SK-N-SH treated with all-trans-retinoic acid at 6 μM for 48 hours (cell line): ENCODE results near the gene HACL1.

Experiments used
- ATAC-seq: fragments of 200-7000 bp; cut with Tn5 transposase; 3 replicates; pipeline ENCODE4 v1.9.1; 2020; ENCODE audit warnings: mild to moderate bottlenecking, moderate library complexity
- ARNTL ChIP-seq: fragments of 450-650 bp; formaldehyde crosslinking; IDR thresholded peaks from 2 replicates; pipeline ENCODE4 v1.5.0; 2020; ENCODE audit warnings: low read depth, mild to moderate bottlenecking, moderate library complexity, borderline replicate concordance
- BACH2 ChIP-seq: fragments of 250-450 bp; sonication (Bioruptor Pico); IDR thresholded peaks from 2 replicates; pipeline ENCODE4 v1.9.0; 2021; ENCODE audit warnings: mild to moderate bottlenecking, borderline replicate concordance
- CSDC2 ChIP-seq: fragments of 250-450 bp; sonication (Bioruptor Pico); IDR thresholded peaks from 2 replicates; pipeline ENCODE4 v1.5.0; 2020; ENCODE audit warnings: mild to moderate bottlenecking, moderate library complexity
- CSRNP3 ChIP-seq: fragments of 250-450 bp; sonication (Bioruptor Pico); IDR thresholded peaks from 2 replicates; pipeline ENCODE4 v1.5.1; 2021; ENCODE audit warnings: mild to moderate bottlenecking, moderate library complexity
- ESRRG ChIP-seq: fragments of 250-450 bp; sonication (Bioruptor Pico); IDR thresholded peaks from 2 replicates; pipeline ENCODE4 v1.6.1; 2021; ENCODE audit warnings: mild to moderate bottlenecking
- GLIS3 ChIP-seq: fragments of 250-450 bp; sonication (Bioruptor Pico); IDR thresholded peaks from 2 replicates; pipeline ENCODE4 v1.5.0; 2020; ENCODE audit warnings: mild to moderate bottlenecking, moderate library complexity
- ISL1 ChIP-seq: fragments of 250-450 bp; sonication (Bioruptor Pico); IDR thresholded peaks from 2 replicates; pipeline ENCODE4 v2.1.2; 2022; ENCODE audit warnings: mild to moderate bottlenecking, moderate library complexity
- PATZ1 ChIP-seq: fragments of 250-450 bp; sonication (Bioruptor Pico); IDR thresholded peaks from 2 replicates; pipeline ENCODE4 v1.8.0; 2020; ENCODE audit warnings: mild to moderate bottlenecking, moderate library complexity, borderline replicate concordance
- POU6F1 ChIP-seq: fragments of 250-450 bp; sonication (Bioruptor Pico); IDR thresholded peaks from 2 replicates; pipeline ENCODE4 v1.8.0; 2021; ENCODE audit warnings: low read depth, mild to moderate bottlenecking, moderate library complexity, borderline replicate concordance
- PPARA ChIP-seq: fragments of 250-450 bp; sonication (Bioruptor Pico); IDR thresholded peaks from 2 replicates; pipeline ENCODE4 v1.5.0; 2020; ENCODE audit warnings: mild to moderate bottlenecking, borderline replicate concordance
- RARB ChIP-seq: fragments of 250-450 bp; sonication (Bioruptor Pico); IDR thresholded peaks from 2 replicates; pipeline ENCODE4 v1.8.0; 2021; ENCODE audit warnings: mild to moderate bottlenecking, moderate library complexity
- SNAI2 ChIP-seq: fragments of 250-450 bp; sonication (Bioruptor Pico); IDR thresholded peaks from 2 replicates; pipeline ENCODE4 v1.5.0; 2020; ENCODE audit warnings: mild to moderate bottlenecking, moderate library complexity
- TCF4 ChIP-seq: fragments of 250-450 bp; sonication (Bioruptor Pico); IDR thresholded peaks from 2 replicates; pipeline ENCODE4 v1.8.0; 2021; ENCODE audit warnings: mild to moderate bottlenecking, moderate library complexity, borderline replicate concordance
- TOX ChIP-seq: fragments of 250-450 bp; sonication (Bioruptor Pico); IDR thresholded peaks from 2 replicates; pipeline ENCODE4 v1.8.0; 2021; ENCODE audit warnings: mild to moderate bottlenecking, moderate library complexity, borderline replicate concordance
- TSHZ2 ChIP-seq: fragments of 250-450 bp; sonication (Bioruptor Pico); IDR thresholded peaks from 2 replicates; pipeline ENCODE4 v1.5.0; 2020; ENCODE audit warnings: mild to moderate bottlenecking, moderate library complexity
- ZC3H10 ChIP-seq: fragments of 250-450 bp; sonication (Bioruptor Pico); IDR thresholded peaks from 2 replicates; pipeline ENCODE4 v1.5.1; 2021; ENCODE audit warnings: mild to moderate bottlenecking, moderate library complexity
- ZNF565 ChIP-seq: fragments of 450-650 bp; formaldehyde crosslinking; conservative IDR thresholded peaks from 2 replicates; pipeline ENCODE4 v1.5.0; 2020; ENCODE audit warnings: low read depth, mild to moderate bottlenecking, moderate library complexity
- ZNF8 ChIP-seq: fragments of 450-650 bp; formaldehyde crosslinking; IDR thresholded peaks from 2 replicates; pipeline ENCODE4 v1.5.0; 2020; ENCODE audit warnings: mild to moderate bottlenecking, moderate library complexity

The HACL1 gene

DNA sequence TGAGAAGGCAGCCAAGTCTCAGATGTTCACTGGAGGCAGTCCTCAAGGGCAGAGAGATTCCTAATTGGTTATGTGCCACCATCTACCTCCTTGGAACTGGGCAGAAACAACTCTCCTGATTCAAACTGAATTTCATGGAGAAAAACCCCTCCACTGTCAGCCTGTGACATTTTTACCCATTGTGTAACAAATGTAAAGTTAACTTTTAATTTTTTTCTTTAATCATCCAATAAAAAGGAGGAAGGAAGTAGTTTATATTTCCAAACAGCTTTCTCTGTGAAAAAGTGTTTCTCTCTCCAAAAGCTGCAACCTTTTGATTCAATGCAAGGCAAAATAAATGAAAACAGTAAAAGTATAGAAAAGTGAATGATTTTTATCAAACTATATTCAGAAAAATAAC lies 79.4 kb downstream of the HACL1 start (continued):
- TF ChIP-seq PATZ1 (CRISPR knock-in tag) (no peak), ZC3H10 (CRISPR knock-in tag) (no peak), GLIS3 (CRISPR knock-in tag) (no peak)

- ATAC-seq, result peak; percentile 56
- TF ChIP-seq ISL1 (CRISPR knock-in tag) (0 out of 2 replicates have a peak, but pooled peaks have one; percentile 20), TOX (no peak), SNAI2 (CRISPR knock-in tag) (no peak), RARB (CRISPR knock-in tag) (no peak), PATZ1 (CRISPR knock-in tag) (no peak), GLIS3 (CRISPR knock-in tag) (no peak), TCF4 (CRISPR knock-in tag) (no peak), ZNF565 (CRISPR knock-in tag) (no peak)
Observed at GRCh38 chr3:15521573-15521965, 79.8 kb downstream of the HACL1 start, which contains the start of gene COLQ. TSS of gene COLQ (minus strand) at chr3:15521706. CDS start at chr3:15521625, 81 bp downstream.

DNA sequence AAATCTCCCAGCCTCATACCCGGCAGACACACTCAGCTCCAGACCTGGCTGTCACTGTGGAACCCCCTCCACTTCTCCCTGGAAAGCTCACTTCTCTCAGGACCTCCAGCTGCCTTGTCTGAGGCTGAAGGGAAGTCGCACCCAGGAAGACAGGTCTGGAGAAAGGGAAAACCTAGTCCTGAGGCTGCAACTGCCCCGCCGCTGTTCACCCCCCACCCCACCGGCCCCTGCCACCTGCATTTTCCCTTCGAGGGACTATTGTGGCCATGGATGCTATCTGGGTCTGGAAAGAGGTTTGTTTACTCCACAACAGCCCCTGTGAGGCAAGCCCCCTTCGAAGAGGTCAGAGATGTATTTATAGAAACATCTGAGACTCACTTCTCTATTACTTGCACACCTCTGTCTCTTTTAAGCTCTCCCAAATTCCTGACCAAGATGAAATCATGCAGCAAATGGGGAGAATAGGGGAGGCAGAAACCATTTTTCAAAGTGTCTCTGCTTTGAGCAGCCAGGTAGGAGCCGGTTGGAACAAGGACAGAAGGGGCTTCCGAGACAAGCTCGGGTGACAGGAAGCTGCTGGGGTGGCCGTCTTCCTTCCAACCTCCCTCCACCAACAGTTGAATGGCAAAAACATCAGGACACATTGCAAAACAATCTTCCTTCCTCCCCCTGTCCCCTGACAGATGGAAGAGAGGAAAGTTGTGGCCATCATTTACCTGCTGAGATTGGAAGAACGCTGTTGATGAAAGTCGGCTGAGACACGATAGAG lies 80.4 kb downstream of the HACL1 start:
- no peak for ATAC-seq
- TF ChIP-seq ZNF565 (CRISPR knock-in tag) (no peak), SNAI2 (CRISPR knock-in tag) (no peak), BACH2 (CRISPR knock-in tag) (no peak), ZNF8 (CRISPR knock-in tag) (no peak), PPARA (CRISPR knock-in tag) (no peak), TCF4 (CRISPR knock-in tag) (no peak), TOX (no peak), CSRNP3 (CRISPR knock-in tag) (no peak), ZC3H10 (CRISPR knock-in tag) (no peak), CSDC2 (CRISPR knock-in tag) (no peak), ISL1 (CRISPR knock-in tag) (no peak), RARB (CRISPR knock-in tag) (no peak), PATZ1 (CRISPR knock-in tag) (no peak), ARNTL (CRISPR knock-in tag) (no peak), POU6F1 (CRISPR knock-in tag) (no peak), ESRRG (CRISPR knock-in tag) (no peak)

DNA sequence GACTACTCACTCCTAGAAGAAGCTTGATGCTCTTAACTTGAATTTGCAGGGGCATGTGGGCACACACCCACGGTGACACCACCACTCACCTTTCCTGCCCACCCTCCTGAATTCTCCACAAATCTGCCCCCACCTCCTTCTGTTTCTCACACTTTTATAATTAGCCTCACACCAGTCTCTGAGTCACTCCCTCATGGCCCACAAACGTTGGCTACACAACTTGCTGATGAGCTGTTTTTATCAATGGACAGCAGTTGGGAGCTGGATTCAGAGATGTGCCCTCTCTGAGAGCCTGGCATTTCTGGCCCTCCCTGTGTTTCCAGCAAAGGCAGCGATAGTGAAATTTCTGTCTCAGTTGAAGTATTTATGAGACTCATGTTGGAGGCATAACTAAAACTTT lies 81.2 kb downstream of the HACL1 start:
- ATAC-seq, result no peak
- TF ChIP-seq TOX (no peak), ISL1 (CRISPR knock-in tag) (no peak), TSHZ2 (no peak), PATZ1 (CRISPR knock-in tag) (no peak), PPARA (CRISPR knock-in tag) (no peak)
